ENCODE data around the gene ANKRD31.
"Not testable (repeated sequence)": the region's sequence is repeated elsewhere in the genome, so short reads cannot be mapped to it uniquely, and the experiment has no call there.

Gene ANKRD31

GRCh38 chr5:75220787-75221186 is 15.9 kb downstream of the ANKRD31 start:
- DNase-seq: not testable (repeated sequence)

GRCh38 chr5:75214928-75215327 is 21.8 kb downstream of the ANKRD31 start:
- DNase-seq: no peak

GRCh38 chr5:75214409-75214808 is 22.3 kb downstream of the ANKRD31 start:
- DNase-seq: no peak

- DNase-seq: no peak
Observed at GRCh38 chr5:75203604-75204003, 33.1 kb downstream of the ANKRD31 start.

GRCh38 chr5:75202935-75203334 is 33.7 kb downstream of the ANKRD31 start:
- no peak for DNase-seq

- DNase-seq: no peak
Observed at GRCh38 chr5:75200776-75201175, 35.9 kb downstream of the ANKRD31 start.

- no peak for DNase-seq
Observed at GRCh38 chr5:75199946-75200345, 36.7 kb downstream of the ANKRD31 start.

- no peak for DNase-seq
Observed at GRCh38 chr5:75199071-75199470, 37.6 kb downstream of the ANKRD31 start.

- no peak for DNase-seq
Observed at GRCh38 chr5:75197745-75198144, 38.9 kb downstream of the ANKRD31 start.

- DNase-seq: no peak
Observed at GRCh38 chr5:75192804-75193203, 43.9 kb downstream of the ANKRD31 start.

- DNase-seq: no peak
Observed at GRCh38 chr5:75192264-75192663, 44.4 kb downstream of the ANKRD31 start.

- DNase-seq: no peak
Observed at GRCh38 chr5:75190227-75190626, 46.5 kb downstream of the ANKRD31 start.

- DNase-seq: no peak
Observed at GRCh38 chr5:75189353-75189752, 47.3 kb downstream of the ANKRD31 start.

GRCh38 chr5:75185763-75186162 is 50.9 kb downstream of the ANKRD31 start:
- DNase-seq: no peak

GRCh38 chr5:75176009-75176408 is 60.7 kb downstream of the ANKRD31 start:
- not testable (repeated sequence) for DNase-seq

GRCh38 chr5:75174872-75175271 is 61.8 kb downstream of the ANKRD31 start:
- not testable (repeated sequence) for DNase-seq

- no peak for DNase-seq
Observed at GRCh38 chr5:75169516-75169915, 67.2 kb downstream of the ANKRD31 start.

- no peak for DNase-seq
Observed at GRCh38 chr5:75168026-75168735, 68.5 kb downstream of the ANKRD31 start.

- no peak for DNase-seq
Observed at GRCh38 chr5:75167345-75167744, 69.3 kb downstream of the ANKRD31 start.

- not testable (repeated sequence) for DNase-seq
Observed at GRCh38 chr5:75161508-75161907, 75.2 kb downstream of the ANKRD31 start.

GRCh38 chr5:75156585-75156984 is 80.1 kb downstream of the ANKRD31 start:
- no peak for DNase-seq

- DNase-seq: no peak
Observed at GRCh38 chr5:75152860-75153259, 83.8 kb downstream of the ANKRD31 start.

GRCh38 chr5:75148051-75148450 is 88.6 kb downstream of the ANKRD31 start:
- DNase-seq: no peak

- no peak for DNase-seq
Observed at GRCh38 chr5:75142566-75143136, 94.0 kb downstream of the ANKRD31 start.

GRCh38 chr5:75140277-75140676 is 96.4 kb downstream of the ANKRD31 start:
- DNase-seq: no peak

Measured in activated CD4-positive, alpha-beta T cell treated with anti-CD3 and anti-CD28 coated beads for 4 hours (primary cell).